ENCODE measurements around the gene MAD1L1.

Gene MAD1L1

DNA sequence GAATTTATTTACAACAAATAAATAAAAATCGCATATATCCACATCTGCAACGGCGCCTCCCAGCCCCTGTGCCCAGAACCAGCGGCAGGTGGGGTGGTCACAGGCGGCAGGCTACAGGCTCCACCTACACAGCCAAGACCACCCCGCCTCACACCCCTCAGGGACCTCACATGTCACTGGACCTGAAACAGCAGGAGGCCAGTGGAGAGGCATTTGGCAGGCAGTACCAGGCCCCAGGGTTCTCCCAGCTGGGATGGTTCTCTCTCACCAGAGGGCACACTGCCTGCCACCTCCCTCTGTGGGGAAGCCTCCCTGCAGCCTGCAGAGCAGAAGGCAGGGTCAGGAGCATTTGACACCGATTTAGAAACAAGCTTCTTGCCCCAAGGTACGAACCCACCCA, 81.5 kb downstream of the MAD1L1 start:
- Histone ChIP-seq H2BK120ac (ENCODE audit: insufficient read depth, low read length, poor library complexity) (no peak overlapping the region), H2AK5ac (ENCODE audit: low read length) (no peak overlapping the region), H3K27ac (ENCODE audit: low read depth, low read length) (no peak overlapping the region), H3K23ac (ENCODE audit: low read length) (no peak overlapping the region), H4K12ac (ENCODE audit: low read depth, low read length) (no peak overlapping the region), H4K8ac (ENCODE audit: low read depth, low read length) (no peak overlapping the region), H3K4ac (ENCODE audit: low read depth, low read length) (no peak overlapping the region), H3K79me2 (ENCODE audit: control insufficient read depth, insufficient read depth, low read length, poor library complexity) (no peaks in the 10 kb centered on the region), H2AFZ (ENCODE audit: insufficient read depth, low read length, poor library complexity) (no peak overlapping the region), H3K27me3 (ENCODE audit: insufficient read depth, low read length) (no peaks in the 10 kb centered on the region), H3K4me3 (ENCODE audit: low read depth, low read length) (no peak overlapping the region), H3K4me1 (ENCODE audit: control insufficient read depth in 1 of 2, insufficient read depth in 2 of 2, low read length in 2 of 2) (peaks cover 0 to 2% of the 10 kb centered on the region in 2 experiments), H3K14ac (ENCODE audit: low read length) (no peak overlapping the region), H3K18ac (ENCODE audit: low read length) (no peak overlapping the region), H3K4me2 (ENCODE audit: low read length) (no peak overlapping the region), H3K9me3 (ENCODE audit: insufficient read depth, low read depth, low read length) (peaks cover 1% of the 10 kb centered on the region), H4K91ac (ENCODE audit: low read depth, low read length) (no peak overlapping the region), H3K36me3 (ENCODE audit: control insufficient read depth in 1 of 2, insufficient read depth in 2 of 2, low read length in 2 of 2) (peaks cover 21 to 26% of the 10 kb centered on the region in 2 experiments), H3K79me1 (ENCODE audit: low read length) (no peaks in the 10 kb centered on the region), H2BK5ac (ENCODE audit: low read depth, low read length, poor library complexity) (no peak overlapping the region), H2BK12ac (ENCODE audit: low read length) (no peak overlapping the region), H3K9ac (ENCODE audit: low read length) (no peak overlapping the region)
- no CpG with 5 or more reads among the region's 8 CpGs for WGBS (ENCODE audit: extremely low coverage, insufficient coverage, insufficient read length)
- no peak for DNase-seq

DNA sequence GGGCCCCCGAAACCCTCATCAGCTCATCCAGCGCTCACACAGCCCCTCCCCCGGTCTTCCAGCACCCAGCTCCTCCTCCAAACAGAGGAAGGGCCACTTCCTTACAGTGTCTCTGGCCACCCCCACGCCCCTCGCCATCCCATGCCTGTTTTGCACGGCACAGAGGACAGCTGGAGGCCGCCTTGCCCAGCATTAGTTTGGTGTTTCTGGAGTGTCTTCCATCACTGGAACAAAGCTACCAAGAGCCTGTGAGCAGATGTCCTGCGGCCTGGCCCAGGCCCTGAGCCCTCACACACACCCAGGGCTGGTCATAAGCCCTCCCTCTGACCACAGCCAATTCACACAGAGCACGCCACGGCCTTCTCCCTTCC, 82.3 kb downstream of the MAD1L1 start:
- Histone ChIP-seq H3K4ac (ENCODE audit: low read depth, low read length) (no peak overlapping the region), H4K8ac (ENCODE audit: low read depth, low read length) (no peak overlapping the region), H3K14ac (ENCODE audit: low read length) (no peak overlapping the region), H3K4me2 (ENCODE audit: low read length) (no peak overlapping the region), H2BK12ac (ENCODE audit: low read length) (no peak overlapping the region), H2BK120ac (ENCODE audit: insufficient read depth, low read length, poor library complexity) (no peak overlapping the region), H3K9me3 (ENCODE audit: insufficient read depth, low read depth, low read length) (no peaks in the 10 kb centered on the region), H3K36me3 (ENCODE audit: control insufficient read depth in 1 of 2, insufficient read depth in 2 of 2, low read length in 2 of 2) (peaks cover 27 to 32% of the 10 kb centered on the region in 2 experiments), H3K4me3 (ENCODE audit: low read depth, low read length) (no peak overlapping the region), H3K27ac (ENCODE audit: low read depth, low read length) (no peak overlapping the region), H3K79me2 (ENCODE audit: control insufficient read depth, insufficient read depth, low read length, poor library complexity) (no peaks in the 10 kb centered on the region), H3K23ac (ENCODE audit: low read length) (no peak overlapping the region), H3K9ac (ENCODE audit: low read length) (no peak overlapping the region), H4K91ac (ENCODE audit: low read depth, low read length) (no peak overlapping the region), H4K12ac (ENCODE audit: low read depth, low read length) (no peak overlapping the region), H2BK5ac (ENCODE audit: low read depth, low read length, poor library complexity) (no peak overlapping the region), H3K18ac (ENCODE audit: low read length) (peak overlapping the region; percentile 1), H3K27me3 (ENCODE audit: insufficient read depth, low read length) (no peaks in the 10 kb centered on the region), H3K4me1 (ENCODE audit: control insufficient read depth in 1 of 2, insufficient read depth in 2 of 2, low read length in 2 of 2) (peaks cover 0 to 2% of the 10 kb centered on the region in 2 experiments), H2AK5ac (ENCODE audit: low read length) (no peak overlapping the region), H3K79me1 (ENCODE audit: low read length) (no peaks in the 10 kb centered on the region), H2AFZ (ENCODE audit: insufficient read depth, low read length, poor library complexity) (no peak overlapping the region)
- WGBS (ENCODE audit: extremely low coverage, insufficient coverage, insufficient read length), result no CpG with 5 or more reads among the region's 10 CpGs
- no peak for DNase-seq

GRCh38 chr7:2149672-2150444, 82.9 kb downstream of the MAD1L1 start:
- H4K12ac ChIP-seq (ENCODE audit: low read depth, low read length), result no peak overlapping the region
- H4K8ac ChIP-seq (ENCODE audit: low read depth, low read length), result no peak overlapping the region
- no peak overlapping the region for H3K23ac ChIP-seq (ENCODE audit: low read length)
- no peaks in the 10 kb centered on the region for H3K27me3 ChIP-seq (ENCODE audit: insufficient read depth, low read length)
- peaks cover 29 to 34% of the 10 kb centered on the region in 2 experiments for H3K36me3 ChIP-seq (ENCODE audit: control insufficient read depth in 1 of 2, insufficient read depth in 2 of 2, low read length in 2 of 2)
- no peaks in the 10 kb centered on the region for H3K79me1 ChIP-seq (ENCODE audit: low read length)
- no peak overlapping the region for H2BK120ac ChIP-seq (ENCODE audit: insufficient read depth, low read length, poor library complexity)
- H3K4me2 ChIP-seq (ENCODE audit: low read length), result no peak overlapping the region
- no peak for DNase-seq
- no peak overlapping the region for H3K4ac ChIP-seq (ENCODE audit: low read depth, low read length)
- no peak overlapping the region for H3K4me3 ChIP-seq (ENCODE audit: low read depth, low read length)
- no peak overlapping the region for H4K91ac ChIP-seq (ENCODE audit: low read depth, low read length)
- no peak overlapping the region for H2BK5ac ChIP-seq (ENCODE audit: low read depth, low read length, poor library complexity)
- H3K18ac ChIP-seq (ENCODE audit: low read length), result peak overlapping the region; percentile 16
- no CpG with 5 or more reads among the region's 29 CpGs for WGBS (ENCODE audit: extremely low coverage, insufficient coverage, insufficient read length)
- H3K27ac ChIP-seq (ENCODE audit: low read depth, low read length), result no peak overlapping the region
- no peak overlapping the region for H2AK5ac ChIP-seq (ENCODE audit: low read length)
- peaks cover 0 to 2% of the 10 kb centered on the region in 2 experiments for H3K4me1 ChIP-seq (ENCODE audit: control insufficient read depth in 1 of 2, insufficient read depth in 2 of 2, low read length in 2 of 2)
- no peak overlapping the region for H3K9ac ChIP-seq (ENCODE audit: low read length)
- H2BK12ac ChIP-seq (ENCODE audit: low read length), result no peak overlapping the region
- H3K14ac ChIP-seq (ENCODE audit: low read length), result no peak overlapping the region
- no peak overlapping the region for H2AFZ ChIP-seq (ENCODE audit: insufficient read depth, low read length, poor library complexity)
- H3K79me2 ChIP-seq (ENCODE audit: control insufficient read depth, insufficient read depth, low read length, poor library complexity), result no peaks in the 10 kb centered on the region
- no peaks in the 10 kb centered on the region for H3K9me3 ChIP-seq (ENCODE audit: insufficient read depth, low read depth, low read length)

- no peak overlapping the region for H3K4me3 ChIP-seq (ENCODE audit: low read depth, low read length)
Measured at GRCh38 chr7:2148814-2149213, 83.9 kb downstream of the MAD1L1 start.

More at GRCh38 chr7:2148814-2149213, 83.9 kb downstream of the MAD1L1 start:
- no peak overlapping the region for H3K18ac ChIP-seq (ENCODE audit: low read length)
- no peak overlapping the region for H3K14ac ChIP-seq (ENCODE audit: low read length)
- no peak overlapping the region for H4K12ac ChIP-seq (ENCODE audit: low read depth, low read length)
- no peaks in the 10 kb centered on the region for H3K79me2 ChIP-seq (ENCODE audit: control insufficient read depth, insufficient read depth, low read length, poor library complexity)
- no peak overlapping the region for H3K4me2 ChIP-seq (ENCODE audit: low read length)
- no peak overlapping the region for H2BK5ac ChIP-seq (ENCODE audit: low read depth, low read length, poor library complexity)
- H3K4ac ChIP-seq (ENCODE audit: low read depth, low read length), result no peak overlapping the region
- no peak overlapping the region for H2AFZ ChIP-seq (ENCODE audit: insufficient read depth, low read length, poor library complexity)
- H4K8ac ChIP-seq (ENCODE audit: low read depth, low read length), result no peak overlapping the region
- H2BK12ac ChIP-seq (ENCODE audit: low read length), result no peak overlapping the region
- no peak overlapping the region for H2BK120ac ChIP-seq (ENCODE audit: insufficient read depth, low read length, poor library complexity)
- no peak overlapping the region for H4K91ac ChIP-seq (ENCODE audit: low read depth, low read length)
- H3K27ac ChIP-seq (ENCODE audit: low read depth, low read length), result no peak overlapping the region
- no peak for DNase-seq
- no peaks in the 10 kb centered on the region for H3K79me1 ChIP-seq (ENCODE audit: low read length)
- H3K4me1 ChIP-seq (ENCODE audit: control insufficient read depth in 1 of 2, insufficient read depth in 2 of 2, low read length in 2 of 2), result peaks cover 0 to 2% of the 10 kb centered on the region in 2 experiments
- no peak overlapping the region for H2AK5ac ChIP-seq (ENCODE audit: low read length)
- no peaks in the 10 kb centered on the region for H3K9me3 ChIP-seq (ENCODE audit: insufficient read depth, low read depth, low read length)
- H3K9ac ChIP-seq (ENCODE audit: low read length), result no peak overlapping the region
- H3K23ac ChIP-seq (ENCODE audit: low read length), result no peak overlapping the region
- no CpG with 5 or more reads among the region's 7 CpGs for WGBS (ENCODE audit: extremely low coverage, insufficient coverage, insufficient read length)
- peaks cover 37 to 41% of the 10 kb centered on the region in 2 experiments for H3K36me3 ChIP-seq (ENCODE audit: control insufficient read depth in 1 of 2, insufficient read depth in 2 of 2, low read length in 2 of 2)
- H3K27me3 ChIP-seq (ENCODE audit: insufficient read depth, low read length), result no peaks in the 10 kb centered on the region

Measured in trophoblast cell (in vitro differentiated cells and primary cell).